Neutrophil (primary cell): ENCODE measurements around the gene SGO2.
"Not testable (repeated sequence)": the region's sequence is repeated elsewhere in the genome, so short reads cannot be mapped to it uniquely, and the experiment has no call there.

Experiments
- H3K27ac ChIP-seq: fragments of 200-600 bp; sonication (generic); 2 replicates; pipeline ENCODE4 v1.5.1; 2016; ENCODE audit warnings: mild to moderate bottlenecking, moderate library complexity
- H3K27me3 ChIP-seq: fragments of 200-600 bp; sonication (generic); 2 replicates; pipeline ENCODE4 v1.6.0; 2016; ENCODE audit warnings: mild to moderate bottlenecking
- H3K36me3 ChIP-seq: fragments of 200-600 bp; sonication (generic); 2 replicates; pipeline ENCODE4 v1.5.1; 2017
- H3K4me1 ChIP-seq, 2 experiments: fragments of 200-600 bp in 1 of 2; sonication (generic) in 1 of 2; 1 replicate in 1 of 2; 2 replicates in 1 of 2; pipeline versions ENCODE4 v1.5.1 to v1.6.1; 2013 to 2016; ENCODE audit warnings: low read depth in 1 of 2, low read length in 1 of 2, mild to moderate bottlenecking in 1 of 2, moderate library complexity in 1 of 2; ENCODE audit not compliant: control insufficient read depth in 1 of 2, insufficient read depth in 1 of 2
- H3K4me3 ChIP-seq, 2 experiments: fragments of 200-600 bp in 1 of 2; sonication (generic) in 1 of 2; 1 replicate in 1 of 2; 2 replicates in 1 of 2; pipeline ENCODE4 v1.5.1; 2013 to 2016; ENCODE audit warnings: low read depth in 1 of 2, low read length in 1 of 2, mild to moderate bottlenecking in 1 of 2, moderate library complexity in 1 of 2
- H3K9me3 ChIP-seq: fragments of 200-600 bp; sonication (generic); 2 replicates; pipeline ENCODE4 v1.5.1; 2016
- TF ChIP-seq, protein P1 (sequence below): fragments of 200-600 bp; sonication (generic); IDR thresholded peaks from 2 replicates; pipeline ENCODE4 v1.5.1; 2016; ENCODE audit warnings: antibody characterized with exemption

The SGO2 gene

DNA sequence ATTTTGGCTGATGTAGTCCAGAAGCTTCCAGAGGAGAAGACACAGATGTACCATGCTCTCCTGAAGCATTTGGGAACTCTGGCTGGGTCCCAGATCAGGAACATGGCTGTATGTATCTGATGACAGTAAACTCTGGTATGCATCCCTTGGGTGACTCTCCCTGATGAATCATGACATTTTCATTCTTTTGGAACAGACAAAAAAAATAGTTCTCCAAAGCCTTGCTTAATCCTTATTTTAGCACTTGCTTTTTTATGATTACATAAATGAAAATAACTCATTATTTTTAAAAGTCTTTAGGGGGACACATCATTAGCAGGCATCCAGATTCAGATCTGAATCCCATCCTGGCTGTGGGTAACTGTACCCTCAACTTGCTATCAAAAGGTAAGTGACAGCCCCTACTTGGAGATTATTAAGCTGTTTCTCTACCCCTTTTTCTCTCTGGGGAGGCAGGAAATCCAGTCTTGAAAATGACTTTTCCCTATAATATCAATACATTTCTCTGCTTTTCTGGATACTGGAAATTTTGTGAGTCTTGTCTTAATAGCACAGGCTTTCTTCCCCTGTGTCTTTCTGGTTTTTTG is 83.1 kb downstream of the SGO2 start:
- Histone ChIP-seq H3K36me3 (no peaks in the 10 kb centered on the region), H3K27ac (no peak overlapping the region), H3K9me3 (no peaks in the 10 kb centered on the region), H3K27me3 (no peaks in the 10 kb centered on the region), H3K4me1 (peaks cover 5 to 11% of the 10 kb centered on the region in 2 experiments), H3K4me3 (no peak overlapping the region)
- TF ChIP-seq, protein P1, sequence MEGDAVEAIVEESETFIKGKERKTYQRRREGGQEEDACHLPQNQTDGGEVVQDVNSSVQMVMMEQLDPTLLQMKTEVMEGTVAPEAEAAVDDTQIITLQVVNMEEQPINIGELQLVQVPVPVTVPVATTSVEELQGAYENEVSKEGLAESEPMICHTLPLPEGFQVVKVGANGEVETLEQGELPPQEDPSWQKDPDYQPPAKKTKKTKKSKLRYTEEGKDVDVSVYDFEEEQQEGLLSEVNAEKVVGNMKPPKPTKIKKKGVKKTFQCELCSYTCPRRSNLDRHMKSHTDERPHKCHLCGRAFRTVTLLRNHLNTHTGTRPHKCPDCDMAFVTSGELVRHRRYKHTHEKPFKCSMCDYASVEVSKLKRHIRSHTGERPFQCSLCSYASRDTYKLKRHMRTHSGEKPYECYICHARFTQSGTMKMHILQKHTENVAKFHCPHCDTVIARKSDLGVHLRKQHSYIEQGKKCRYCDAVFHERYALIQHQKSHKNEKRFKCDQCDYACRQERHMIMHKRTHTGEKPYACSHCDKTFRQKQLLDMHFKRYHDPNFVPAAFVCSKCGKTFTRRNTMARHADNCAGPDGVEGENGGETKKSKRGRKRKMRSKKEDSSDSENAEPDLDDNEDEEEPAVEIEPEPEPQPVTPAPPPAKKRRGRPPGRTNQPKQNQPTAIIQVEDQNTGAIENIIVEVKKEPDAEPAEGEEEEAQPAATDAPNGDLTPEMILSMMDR, result no peak

DNA sequence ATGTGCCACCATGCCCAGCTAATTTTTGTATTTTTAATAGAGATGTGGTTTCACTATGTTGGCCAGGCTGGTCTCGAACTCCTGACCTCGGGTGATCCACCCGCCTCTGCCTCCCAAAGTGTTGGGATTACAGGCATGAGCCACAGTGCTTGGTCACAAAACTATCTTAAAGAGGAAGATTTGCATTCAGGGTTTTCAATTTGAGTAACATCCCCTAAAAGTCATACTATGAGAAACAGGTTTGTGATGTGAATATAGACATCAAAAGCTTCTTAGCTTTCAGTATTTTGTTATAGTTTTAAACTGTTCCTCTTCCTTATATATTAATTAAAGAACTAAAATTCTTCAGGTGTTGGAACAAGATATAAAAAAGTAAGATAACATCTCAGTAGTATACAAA is 84.2 kb downstream of the SGO2 start:
- H3K27me3 ChIP-seq, H3K4me3 ChIP-seq, H3K9me3 ChIP-seq, H3K36me3 ChIP-seq, H3K27ac ChIP-seq: not testable (repeated sequence)
- peaks cover 0 to 10% of the 10 kb centered on the region in 2 experiments for H3K4me1 ChIP-seq

DNA sequence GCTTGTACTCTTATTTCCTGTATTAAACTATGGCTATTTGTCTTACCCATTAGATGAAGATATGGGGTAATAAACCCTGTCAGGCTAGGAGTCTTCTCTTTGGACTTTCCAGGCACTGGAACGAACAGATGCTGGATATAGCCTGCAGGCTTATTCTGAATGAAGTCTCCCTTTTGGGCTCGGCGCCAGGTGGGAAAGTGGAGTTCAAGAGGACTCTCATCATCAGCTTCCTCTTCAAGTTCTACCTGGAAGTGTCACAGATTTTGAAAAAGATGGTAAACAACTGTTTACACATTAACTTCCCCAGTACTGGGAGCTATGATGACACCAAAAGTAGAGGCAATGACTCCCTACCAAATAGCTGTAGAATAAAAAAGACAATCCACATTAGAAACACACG is 87.7 kb downstream of the SGO2 start:
- H3K4me3 ChIP-seq, result no peak overlapping the region
- H3K27ac ChIP-seq, result no peak overlapping the region
- H3K36me3 ChIP-seq, result no peaks in the 10 kb centered on the region
- no peaks in the 10 kb centered on the region for H3K9me3 ChIP-seq
- peaks cover 5 to 40% of the 10 kb centered on the region in 2 experiments for H3K4me1 ChIP-seq
- TF ChIP-seq, protein P1, result no peak
- no peaks in the 10 kb centered on the region for H3K27me3 ChIP-seq

DNA sequence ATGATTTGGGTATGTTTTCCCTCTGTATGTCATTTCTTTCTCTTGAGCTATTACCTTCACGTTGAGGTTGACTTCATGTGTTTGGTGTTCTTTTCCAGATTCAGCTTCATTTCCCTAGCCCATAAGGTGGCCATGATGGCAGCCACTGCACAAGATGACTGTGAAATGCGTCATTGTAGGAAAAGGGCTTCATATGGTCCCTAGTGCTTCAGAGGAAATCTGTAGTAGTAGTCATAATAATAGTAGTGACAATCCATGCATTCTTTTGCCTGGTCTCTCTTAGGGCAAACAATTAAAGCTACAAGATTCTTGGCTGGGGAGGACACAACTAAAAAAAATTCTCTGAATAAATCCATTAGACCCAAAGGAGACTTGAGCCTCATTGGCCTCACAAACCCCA is 88.2 kb downstream of the SGO2 start:
- no peak overlapping the region for H3K4me3 ChIP-seq
- H3K36me3 ChIP-seq, result no peaks in the 10 kb centered on the region
- H3K27ac ChIP-seq, result no peak overlapping the region
- H3K9me3 ChIP-seq, result no peaks in the 10 kb centered on the region
- peaks cover 6 to 42% of the 10 kb centered on the region in 2 experiments for H3K4me1 ChIP-seq
- TF ChIP-seq, protein P1, result no peak
- no peaks in the 10 kb centered on the region for H3K27me3 ChIP-seq

DNA sequence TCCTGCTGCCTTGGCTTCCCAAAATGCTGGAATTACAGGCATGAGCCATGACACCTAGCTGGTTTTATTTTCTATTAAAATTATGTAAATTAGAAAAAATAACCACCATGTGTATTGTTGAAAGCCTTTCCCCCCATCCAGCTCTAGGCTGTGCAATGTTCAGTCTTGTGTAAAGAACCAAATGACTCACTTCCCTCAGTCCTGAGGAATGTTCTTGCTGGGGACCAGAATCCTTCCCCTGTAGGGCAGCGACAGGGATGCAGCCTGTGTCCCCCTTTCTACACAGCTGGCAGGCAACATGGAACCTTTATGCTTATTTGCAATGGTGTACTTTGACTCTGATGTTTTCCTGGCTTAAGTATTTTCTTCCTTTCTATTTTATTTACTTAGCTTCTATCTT is 89.2 kb downstream of the SGO2 start:
- no peaks in the 10 kb centered on the region for H3K9me3 ChIP-seq
- no peaks in the 10 kb centered on the region for H3K27me3 ChIP-seq
- H3K27ac ChIP-seq, result no peak overlapping the region

DNA sequence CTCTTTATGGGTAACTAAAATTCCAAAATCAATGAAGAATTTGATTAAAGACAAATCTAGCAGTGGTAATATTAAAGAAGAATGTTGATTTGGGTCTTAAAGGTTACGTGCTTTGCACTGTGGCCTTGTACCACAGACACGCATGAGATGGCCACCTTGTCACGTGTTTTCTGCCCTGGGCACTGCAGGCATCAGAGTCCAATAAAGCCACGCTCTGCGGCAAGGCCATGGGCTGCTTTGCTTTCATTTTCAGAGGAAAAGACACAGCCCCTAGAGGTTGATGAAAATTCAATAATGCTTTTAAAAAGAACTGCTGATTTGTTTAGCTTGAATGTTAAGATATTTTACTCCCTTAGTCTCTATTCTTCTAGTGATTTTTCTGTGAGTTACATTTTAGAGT is 90.2 kb downstream of the SGO2 start:
- H3K27me3 ChIP-seq, result no peaks in the 10 kb centered on the region
- no peaks in the 10 kb centered on the region for H3K36me3 ChIP-seq
- H3K4me1 ChIP-seq, result peaks cover 6 to 45% of the 10 kb centered on the region in 2 experiments
- TF ChIP-seq, protein P1, result no peak
- H3K4me3 ChIP-seq, result no peak overlapping the region
- H3K9me3 ChIP-seq, result no peaks in the 10 kb centered on the region
- peak overlapping the region; percentile 28 for H3K27ac ChIP-seq

More for the DNA sequence above, 89.2 kb downstream of the SGO2 start:
- Histone ChIP-seq H3K4me3 (no peak overlapping the region), H3K36me3 (no peaks in the 10 kb centered on the region), H3K4me1 (peaks cover 6 to 45% of the 10 kb centered on the region in 2 experiments)
- TF ChIP-seq, protein P1, result no peak
